SIG-M5 (cell line): Measurements from ENCODE around the gene TMEM135.
"Not testable (repeated sequence)": the region's sequence is repeated elsewhere in the genome, so short reads cannot be mapped to it uniquely, and the experiment has no call there.

Experiments used
- DNase-seq: peaks from one replicate; lab custom pipeline; 2025; lab: John Stamatoyannopoulos, UW

The TMEM135 gene

DNA sequence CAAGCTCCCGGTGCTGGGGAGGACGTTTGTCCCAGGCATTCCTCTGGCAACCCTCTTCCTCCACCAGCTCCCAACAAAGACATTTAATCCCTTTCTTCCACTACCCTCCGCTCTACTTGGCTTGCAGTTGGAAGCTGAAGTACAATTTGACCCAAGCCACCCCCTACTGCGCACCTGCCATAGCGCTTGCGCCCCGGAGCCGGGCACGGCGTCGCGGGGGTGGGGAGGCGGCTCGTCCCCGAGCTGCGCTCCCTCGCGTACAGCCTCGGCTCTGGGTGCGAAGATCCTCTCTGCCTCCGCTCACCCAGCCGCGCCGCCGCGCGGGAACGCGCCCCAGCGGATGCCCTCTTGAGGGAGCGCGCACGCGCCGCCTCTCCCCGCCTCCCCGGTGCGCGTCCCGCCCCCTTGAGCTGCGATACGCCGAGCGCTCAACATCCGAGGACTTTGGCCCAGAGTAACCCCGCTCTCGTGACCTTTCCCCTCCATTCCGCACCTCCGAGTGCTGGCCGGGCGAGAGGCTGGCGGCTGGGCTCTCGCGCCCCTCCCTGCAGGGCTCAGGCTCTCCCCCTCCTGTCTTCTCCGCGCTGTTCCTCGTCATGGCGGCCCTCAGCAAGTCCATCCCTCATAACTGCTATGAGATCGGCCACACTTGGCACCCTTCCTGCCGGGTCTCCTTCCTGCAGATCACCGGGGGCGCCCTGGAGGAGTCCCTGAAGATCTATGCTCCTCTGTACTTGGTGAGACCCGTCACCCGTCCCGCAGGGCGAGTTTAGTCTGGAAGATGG, at the start of gene TMEM135:
Gene TMEM135 (plus strand): TSS at position 485 of the 785 bp plus-strand sequence. CDS start 112 bp downstream, at position 597.
- DNase-seq, result peak; percentile 8

DNA sequence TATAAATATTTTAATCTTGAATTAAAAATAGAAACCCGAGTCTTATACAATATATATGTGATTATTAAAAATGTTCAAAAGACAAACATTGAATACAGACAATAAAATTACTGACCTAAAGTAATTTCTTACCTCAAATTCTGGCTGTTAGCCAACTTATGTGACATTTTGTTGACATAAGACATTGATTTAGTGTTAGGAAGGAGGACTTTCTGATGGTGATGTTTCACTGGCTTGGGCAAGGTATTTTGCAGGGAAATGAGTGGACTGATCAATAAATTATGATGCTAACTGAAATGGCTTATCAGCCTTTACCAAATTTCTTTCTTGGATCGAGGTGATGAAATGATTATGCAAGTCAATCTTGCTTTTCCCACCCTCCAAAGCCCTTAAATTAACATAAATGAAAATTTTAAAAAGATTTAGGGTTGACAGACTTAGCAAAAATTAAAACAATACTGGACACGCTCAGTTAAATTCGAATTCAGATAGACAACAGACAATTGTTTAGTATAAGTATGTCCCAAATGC, 49.3 kb upstream of the TMEM135 start:
- no peak for DNase-seq

DNA sequence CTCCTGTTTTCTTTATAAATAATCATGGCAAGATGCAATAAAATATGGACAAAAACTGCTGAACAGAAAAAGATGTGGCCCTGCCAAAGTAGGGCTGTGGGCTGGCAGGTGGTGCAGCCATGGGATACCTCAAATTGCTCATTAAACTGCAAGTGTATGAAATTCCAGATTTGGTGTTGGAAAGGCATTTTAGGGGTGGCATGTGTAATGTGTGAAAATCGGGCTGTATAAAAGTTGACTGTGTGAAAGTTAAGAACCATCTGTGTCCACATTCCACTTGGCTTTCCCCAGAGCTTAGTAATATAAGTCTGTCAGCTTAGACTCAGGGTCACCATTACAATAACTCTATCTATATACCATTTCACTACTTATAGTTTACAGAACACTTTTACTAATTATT, 47.7 kb upstream of the TMEM135 start:
- no peak for DNase-seq

GRCh38 chr11:86990515-86990914, 47.2 kb upstream of the TMEM135 start:
- DNase-seq, result no peak

- DNase-seq, result no peak
Observed at GRCh38 chr11:86991341-86991740, 46.4 kb upstream of the TMEM135 start.

DNA sequence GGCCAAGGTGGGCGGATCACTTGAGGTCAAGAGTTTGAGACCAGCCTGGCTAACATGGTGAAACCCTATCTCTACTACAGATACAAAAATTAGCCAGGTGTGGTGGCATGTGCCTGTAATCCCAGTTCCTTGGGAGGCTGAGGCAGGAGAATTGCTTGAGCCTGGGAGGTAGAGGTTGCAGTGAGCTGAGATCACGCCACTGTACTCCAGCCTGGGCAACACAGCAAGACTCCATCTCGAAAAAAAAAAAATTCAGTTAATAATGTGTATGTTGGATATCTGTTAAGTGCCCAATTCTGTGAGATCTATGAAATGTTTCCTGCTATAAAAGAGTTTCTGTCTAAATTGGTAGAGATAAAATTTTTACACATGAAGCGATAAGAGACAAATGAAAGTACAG, 45.4 kb upstream of the TMEM135 start:
- DNase-seq, result not testable (repeated sequence)

- no peak for DNase-seq
Observed at GRCh38 chr11:86993031-86993430, 44.7 kb upstream of the TMEM135 start.

- DNase-seq, result no peak
Observed at GRCh38 chr11:86996953-86997570, 40.7 kb upstream of the TMEM135 start.

DNA sequence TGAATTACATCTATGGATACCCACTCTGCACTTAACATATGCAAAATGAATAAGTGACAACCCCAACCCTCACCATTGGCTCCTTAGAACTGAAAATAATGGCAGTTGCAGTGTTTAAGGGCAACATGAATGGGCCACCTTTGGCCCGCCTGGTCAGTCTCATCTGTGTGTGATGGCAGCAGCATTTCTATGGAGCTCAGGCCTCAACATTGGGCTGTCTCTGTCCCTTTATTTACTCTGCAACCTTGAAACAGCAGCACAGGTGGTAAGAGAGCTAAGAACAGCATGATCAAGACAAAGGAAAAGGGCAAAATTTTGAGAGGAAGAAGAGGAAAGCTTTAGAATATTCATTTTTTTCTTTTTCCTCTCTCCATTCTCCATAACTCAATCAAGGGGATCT, 38.3 kb upstream of the TMEM135 start:
- DNase-seq, result no peak

DNA sequence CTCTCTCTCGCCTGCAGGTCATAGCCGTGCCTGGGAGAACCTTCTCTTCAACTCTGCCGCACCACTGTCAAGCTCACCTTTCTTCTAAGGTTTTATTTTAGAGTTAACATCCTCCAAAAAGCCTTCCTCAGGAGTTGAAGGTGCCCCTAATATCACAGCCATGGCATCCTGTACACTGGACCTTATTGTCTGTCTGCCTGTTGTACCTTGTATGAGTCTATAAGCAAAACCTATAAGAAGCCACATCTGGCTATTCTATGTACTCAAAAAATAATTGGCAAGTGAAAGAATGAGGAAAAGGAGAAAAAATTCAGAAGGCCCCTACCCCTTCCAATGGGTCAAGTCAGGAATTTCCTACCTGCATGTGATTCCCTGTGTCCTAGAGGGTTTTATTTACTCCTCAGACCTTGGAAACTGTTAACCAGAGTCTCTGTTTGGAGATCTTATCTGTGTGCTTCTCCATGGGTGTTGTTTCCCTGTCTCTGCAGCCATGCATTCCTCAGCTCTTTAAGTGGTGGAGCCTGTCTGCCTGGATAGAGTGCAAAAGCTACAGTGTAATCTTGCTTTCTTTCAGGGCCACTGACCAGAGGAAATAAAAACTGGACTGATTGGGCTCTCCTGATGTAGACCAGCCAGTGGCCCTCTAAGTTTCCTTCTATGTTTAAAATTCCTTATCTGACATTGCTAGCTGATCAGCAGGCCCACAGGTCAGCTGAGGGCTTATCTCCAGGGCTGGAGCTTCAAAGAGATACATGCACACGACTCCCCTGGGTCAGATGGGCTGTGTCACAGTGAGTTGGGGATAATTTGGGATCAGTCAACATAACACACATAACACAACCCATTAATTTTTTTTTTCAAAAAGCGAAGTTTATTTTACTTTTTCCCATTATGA, 37.6 kb upstream of the TMEM135 start:
- no peak for DNase-seq

GRCh38 chr11:87002918-87003317, 34.8 kb upstream of the TMEM135 start:
- no peak for DNase-seq

GRCh38 chr11:87004281-87004680, 33.5 kb upstream of the TMEM135 start:
- not testable (repeated sequence) for DNase-seq

DNA sequence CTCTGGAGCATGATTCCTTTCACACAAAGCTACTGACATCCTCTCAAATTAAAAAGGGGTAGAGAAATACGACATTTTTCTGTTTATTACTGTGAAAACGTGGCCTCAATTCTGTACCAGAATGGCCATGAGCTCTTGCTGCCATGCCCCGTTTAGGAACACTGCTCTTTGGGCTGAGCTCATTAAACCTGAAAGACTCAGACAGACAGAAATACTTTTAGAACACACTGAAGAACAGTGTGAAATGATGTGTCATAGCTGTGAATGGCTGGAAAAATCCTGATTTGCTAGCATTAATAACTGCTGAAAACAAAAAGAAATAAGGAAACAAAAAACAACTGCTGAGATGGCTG, 32.2 kb upstream of the TMEM135 start:
- DNase-seq, result no peak

DNA sequence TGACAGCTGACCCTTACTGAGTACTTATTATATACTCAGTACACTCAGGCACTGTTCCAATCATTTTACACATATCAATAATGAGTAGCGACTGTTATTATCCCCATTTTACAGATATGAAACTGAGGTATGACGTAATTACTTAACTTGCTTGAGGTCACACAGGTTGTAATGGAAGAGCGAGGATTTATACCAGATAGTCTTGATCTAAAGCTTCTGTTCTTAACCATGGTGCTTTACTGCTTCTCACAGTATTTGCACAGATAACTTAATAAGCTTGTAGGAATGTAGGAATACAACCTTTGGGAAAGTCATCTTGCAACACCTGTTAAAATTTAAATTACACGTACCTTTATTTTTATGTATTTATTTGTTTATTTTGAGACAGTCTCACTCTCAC, 31.7 kb upstream of the TMEM135 start:
- DNase-seq, result no peak

GRCh38 chr11:87007963-87008362, 29.8 kb upstream of the TMEM135 start:
- DNase-seq, result no peak

DNA sequence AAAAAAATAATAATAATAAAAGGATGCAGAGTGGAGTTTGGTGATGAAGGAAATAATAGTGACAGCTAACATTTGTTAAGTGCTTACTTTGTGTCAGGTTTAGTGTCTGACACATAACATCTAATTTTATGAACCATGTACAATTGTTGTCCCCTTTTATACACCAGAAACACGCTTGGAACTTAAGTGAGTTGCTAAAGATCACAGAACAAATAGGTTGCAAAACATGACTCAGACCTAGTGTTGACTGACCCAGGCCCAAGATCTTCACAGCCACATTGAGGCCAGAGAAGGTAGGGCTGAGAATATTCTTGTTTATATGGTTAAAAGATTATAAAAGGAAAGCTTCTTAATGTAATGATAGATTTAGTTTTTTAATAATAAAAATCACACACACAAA, 25.6 kb upstream of the TMEM135 start:
- DNase-seq, result no peak

DNA sequence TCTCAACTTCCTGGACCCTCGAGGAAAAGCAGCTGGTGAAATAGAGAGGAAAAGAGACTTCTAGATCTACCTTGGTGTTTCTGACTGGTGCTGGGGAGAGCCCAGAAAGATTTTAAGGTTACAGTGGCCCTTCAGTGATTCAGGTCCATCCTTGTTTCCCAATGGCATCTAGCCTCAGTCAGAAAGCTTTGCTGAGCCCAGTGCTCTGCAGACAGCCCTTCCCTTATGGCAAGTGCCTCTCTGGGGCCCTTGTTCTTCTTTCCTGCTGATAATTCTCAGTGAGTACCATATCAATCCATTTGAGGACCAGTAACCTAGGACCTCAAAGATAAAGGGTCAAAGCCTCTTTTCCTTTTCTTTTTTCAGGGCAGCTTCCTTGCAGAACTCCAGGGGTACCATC, 25.1 kb upstream of the TMEM135 start:
- no peak for DNase-seq

DNA sequence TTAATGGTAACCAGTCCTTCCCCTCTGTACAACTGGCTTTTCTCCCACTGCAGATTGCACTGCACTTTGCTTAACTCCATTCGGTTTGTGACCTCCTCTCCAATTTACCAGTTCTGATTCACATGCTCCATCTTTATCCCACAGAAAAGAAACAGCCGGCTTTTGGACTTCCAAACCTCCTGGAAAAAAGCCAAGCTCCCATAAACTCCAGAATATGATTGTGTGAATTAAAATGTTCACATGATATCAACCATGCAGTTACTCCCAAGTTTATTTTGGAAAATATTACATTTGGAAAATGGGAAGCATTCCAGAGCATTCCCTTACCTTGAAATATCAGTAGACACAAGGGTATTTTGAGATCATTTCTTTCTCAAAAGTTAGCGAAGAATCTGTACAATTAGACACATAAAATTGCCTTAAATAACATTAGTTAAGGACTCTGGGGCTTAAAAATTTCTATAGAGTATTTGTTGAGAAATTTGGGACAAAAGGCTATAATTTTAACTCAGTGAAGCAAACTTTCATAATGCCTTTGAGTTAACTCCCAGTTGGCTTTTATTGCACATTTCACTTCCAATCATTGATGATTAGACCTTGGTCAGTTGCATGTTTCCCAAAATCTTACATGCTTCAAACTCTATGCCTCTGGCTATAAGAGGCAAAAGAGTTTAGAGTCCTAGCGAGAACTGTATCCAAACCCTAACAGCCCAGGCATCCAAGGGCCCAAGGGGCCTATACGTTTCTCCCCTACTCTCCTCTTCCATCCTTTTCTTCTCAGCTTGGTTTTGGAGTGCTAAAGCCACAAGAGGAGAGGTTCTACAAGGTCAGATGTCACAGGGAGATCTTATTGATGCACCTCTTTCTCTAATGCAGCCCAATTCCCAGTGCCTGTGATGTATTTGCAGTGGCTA, 23.6 kb upstream of the TMEM135 start:
- DNase-seq, result no peak

- DNase-seq, result no peak
Observed at GRCh38 chr11:87015645-87016044, 22.1 kb upstream of the TMEM135 start.

GRCh38 chr11:87019613-87020271, 18.0 kb upstream of the TMEM135 start:
- no peak for DNase-seq

- DNase-seq, result no peak
Observed at GRCh38 chr11:87020336-87020735, 17.4 kb upstream of the TMEM135 start.
